ENCODE results near the gene CEP70. TPM values are rescaled to one million over a fixed set of nuclear protein-coding genes. Genes with fewer than 3 reads are reported as not detected.

The CEP70 gene
- total and polyA plus RNA-seq, 10 donors: 2.7 to 19.0 (median 14.1) TPM

GRCh38 chr3:138479438-138479863, 114.6 kb downstream of the CEP70 start:
- DNase-seq: no peak
- no peak overlapping the region for H3K4me3 ChIP-seq

GRCh38 chr3:138477801-138478200, 116.3 kb downstream of the CEP70 start:
- H3K27ac ChIP-seq: no peak overlapping the region
- peaks cover 0 to under 1% (median 0%) of the 10 kb centered on the region in 7 donors for H3K27me3 ChIP-seq (replicated peaks in 1 of 7)
- intact Hi-C loops (cut with DNase I; ENCODE audit: low total_unique reads): no loop called here
- H3K9me3 ChIP-seq: no peaks in the 10 kb centered on the region
- WGBS, 5 donors: 88 to 97% (median 93%) methylated on average over 3 of the region's 3 CpGs
- DNase-seq: no peak
- H3K4me3 ChIP-seq: no peak overlapping the region
- no peaks in the 10 kb centered on the region for H3K36me3 ChIP-seq
- TF ChIP-seq CTCF (IDR thresholded peaks at IDR 0.05 in 8 of 11, conservative IDR thresholded peaks at IDR 0.05 in 3 of 11) (no peak), POLR2AphosphoS5 (IDR thresholded peaks at IDR 0.05) (no peak)
- H3K4me1 ChIP-seq: no peaks in the 10 kb centered on the region

More at GRCh38 chr3:138479438-138479863, 114.6 kb downstream of the CEP70 start:
- Histone ChIP-seq H3K4me1 (no peaks in the 10 kb centered on the region), H3K9me3 (peaks cover 0 to 6% (median 2%) of the 10 kb centered on the region in 8 donors), H3K27me3 (replicated peaks in 1 of 7) (no peaks in the 10 kb centered on the region), H3K27ac (no peak overlapping the region), H3K36me3 (no peaks in the 10 kb centered on the region)
- intact Hi-C loops (cut with DNase I; ENCODE audit: low total_unique reads): no loop called here
- TF ChIP-seq POLR2A (IDR thresholded peaks at IDR 0.05) (no peak), POLR2AphosphoS5 (IDR thresholded peaks at IDR 0.05) (no peak), CTCF (IDR thresholded peaks at IDR 0.05 in 8 of 11, conservative IDR thresholded peaks at IDR 0.05 in 3 of 11) (peak in 8 of 11 experiments; percentile 27 to 60 (median 51))
- 15 to 25% (median 22%) methylated on average over 4 of the region's 4 CpGs for WGBS, 5 donors

- H3K9me3 ChIP-seq: no peaks in the 10 kb centered on the region
- intact Hi-C loops (cut with DNase I; ENCODE audit: low total_unique reads): no loop called here
- H3K27ac ChIP-seq: no peak overlapping the region
- DNase-seq: no peak
- H3K4me1 ChIP-seq: no peaks in the 10 kb centered on the region
- TF ChIP-seq POLR2AphosphoS5 (IDR thresholded peaks at IDR 0.05) (no peak), CTCF (IDR thresholded peaks at IDR 0.05 in 8 of 11, conservative IDR thresholded peaks at IDR 0.05 in 3 of 11) (no peak), POLR2A (IDR thresholded peaks at IDR 0.05) (no peak)
- H3K27me3 ChIP-seq (replicated peaks in 1 of 7): peaks cover 0 to 6% (median 0%) of the 10 kb centered on the region in 7 donors
- no peaks in the 10 kb centered on the region for H3K36me3 ChIP-seq
- no peak overlapping the region for H3K4me3 ChIP-seq
Observed at GRCh38 chr3:138477120-138477519, 116.9 kb downstream of the CEP70 start.

GRCh38 chr3:138476526-138476925, 117.5 kb downstream of the CEP70 start:
- intact Hi-C loops (cut with DNase I; ENCODE audit: low total_unique reads): no loop called here
- Histone ChIP-seq H3K4me3 (no peak overlapping the region), H3K27ac (no peak overlapping the region), H3K9me3 (no peaks in the 10 kb centered on the region), H3K27me3 (replicated peaks in 1 of 7) (peaks cover 0 to 6% (median 0%) of the 10 kb centered on the region in 7 donors), H3K4me1 (no peaks in the 10 kb centered on the region), H3K36me3 (no peaks in the 10 kb centered on the region)
- WGBS, 5 donors: 87 to 97% (median 94%) methylated on average over 2 of the region's 2 CpGs
- no peak for DNase-seq
- no peak for TF ChIP-seq POLR2A (IDR thresholded peaks at IDR 0.05)
- TF ChIP-seq POLR2AphosphoS5 (IDR thresholded peaks at IDR 0.05): no peak
- TF ChIP-seq CTCF (IDR thresholded peaks at IDR 0.05 in 8 of 11, conservative IDR thresholded peaks at IDR 0.05 in 3 of 11): no peak

Measured in spleen (tissue), 11 donors.